PC-3 (cell line): ENCODE measurements around the gene ACTL8. TPM values are rescaled to one million over a fixed set of nuclear protein-coding genes. Genes with fewer than 3 reads are reported as not detected.

Source experiments
- ATAC-seq: fragments of 200-7000 bp; cut with Tn5 transposase; 2 replicates; pipeline ENCODE4 v1.9.1; 2020; ENCODE audit warnings: mild to moderate bottlenecking, moderate library complexity
- BruUV-seq: library from RNA; stranded (reverse); fragments of 400-500 nt; replicated peaks from 2 replicates; lab custom pipeline; 2021; lab: Mats Ljungman, UMichigan
- CTCF ChIA-PET: fragments of 300-600 bp; sonication (Branson Sonifier 250); formaldehyde crosslinking; loops from one replicate; lab custom pipeline; 2022; ENCODE audit warnings: antibody characterized with exemption; lab: Charles Lee
- POLR2A ChIA-PET: fragments of 300-600 bp; sonication (Branson Sonifier 250); formaldehyde crosslinking; loops from one replicate; lab custom pipeline; 2022; ENCODE audit warnings: antibody characterized with exemption; ENCODE audit not compliant: unreplicated experiment; lab: Charles Lee
- DNase-seq: peaks from one replicate; pipeline ENCODE4 v3.0.0-alpha.2; 2015
- H2AFZ ChIP-seq: fragments of 300-600 bp; sonication (generic); 2 replicates; pipeline ENCODE4 v1.6.0; 2016; ENCODE audit warnings: antibody characterized with exemption, low read length
- H3F3A ChIP-seq: fragments of 300-600 bp; sonication (generic); one replicate; pipeline ENCODE4 v1.6.0; 2017; ENCODE audit warnings: antibody characterized with exemption, low read length, control low read depth, mild to moderate bottlenecking; ENCODE audit not compliant: unreplicated experiment
- H3K27ac ChIP-seq: fragments of 300-600 bp; sonication (generic); 2 replicates; pipeline ENCODE4 v1.5.1; 2016; ENCODE audit warnings: mild to moderate bottlenecking, low read length
- H3K27me3 ChIP-seq: fragments of 300-600 bp; sonication (generic); 2 replicates; pipeline ENCODE4 v1.6.1; 2016; ENCODE audit warnings: low read length, mixed read lengths
- H3K36me3 ChIP-seq: fragments of 300-600 bp; sonication (generic); 2 replicates; pipeline ENCODE4 v1.6.1; 2016; ENCODE audit warnings: low read depth, mixed run types, low read length, mixed read lengths
- H3K4me1 ChIP-seq: fragments of 300-600 bp; sonication (generic); 2 replicates; pipeline ENCODE4 v1.5.1; 2016; ENCODE audit warnings: low read length; ENCODE audit not compliant: insufficient read depth
- H3K4me2 ChIP-seq: fragments of 300-600 bp; sonication (generic); 2 replicates; pipeline ENCODE4 v1.6.0; 2016; ENCODE audit warnings: low read length
- H3K4me3 ChIP-seq: fragments of 300-600 bp; sonication (generic); 2 replicates; pipeline ENCODE4 v1.5.1; 2016; ENCODE audit warnings: mild to moderate bottlenecking, low read length, mixed read lengths
- H3K79me2 ChIP-seq: fragments of 300-600 bp; sonication (generic); 2 replicates; pipeline ENCODE4 v1.6.1; 2017; ENCODE audit warnings: low read length, mixed read lengths
- H3K9ac ChIP-seq: fragments of 300-600 bp; sonication (generic); 2 replicates; pipeline ENCODE4 v1.6.0; 2016; ENCODE audit warnings: mild to moderate bottlenecking, low read length
- H3K9me2 ChIP-seq: fragments of 300-600 bp; sonication (generic); replicated peaks from 2 replicates; pipeline ENCODE4 v1.6.1; 2016; ENCODE audit warnings: mixed run types, low read length, mixed read lengths
- H3K9me3 ChIP-seq: fragments of 300-600 bp; sonication (generic); 2 replicates; pipeline ENCODE4 v1.6.1; 2016; ENCODE audit warnings: low read length, mixed read lengths
- H4K20me1 ChIP-seq: fragments of 300-600 bp; sonication (generic); 2 replicates; pipeline ENCODE4 v1.6.1; 2016; ENCODE audit warnings: low read length, mixed read lengths
- EZH2 ChIP-seq: fragments of 300-600 bp; sonication (generic); IDR thresholded peaks from one replicate; pipeline ENCODE4 v1.6.1; 2017; ENCODE audit warnings: antibody characterized with exemption, mild to moderate bottlenecking, low read length; ENCODE audit not compliant: unreplicated experiment
- EZH2phosphoT487 ChIP-seq: fragments of 300-600 bp; sonication (generic); IDR thresholded peaks from 2 replicates; pipeline ENCODE4 v1.6.1; 2018; ENCODE audit warnings: mild to moderate bottlenecking, antibody characterized with exemption, low read length, borderline replicate concordance
- intact Hi-C: fragments of 100-400 bp; cut with micrococcal nuclease; formaldehyde crosslinking; loops from 2 replicates; pipeline ENCODE4 v1.9.0; 2023
- total RNA-seq: library from RNA; depleted of rRNA; stranded (reverse); fragments of >200 nt; gene quantifications from 2 replicates; pipeline ENCODE4 v1.2.3, GENCODE V29; 2014
- TF ChIP-seq, protein P1 (sequence below): fragments of 300-600 bp; sonication (generic); conservative IDR thresholded peaks from 2 replicates; pipeline ENCODE4 v1.5.1; 2017; ENCODE audit warnings: antibody characterized with exemption, low read depth, mild to moderate bottlenecking, low read length

The ACTL8 gene
- total RNA-seq, 1 experiment from 2014 or later: not detected

DNA sequence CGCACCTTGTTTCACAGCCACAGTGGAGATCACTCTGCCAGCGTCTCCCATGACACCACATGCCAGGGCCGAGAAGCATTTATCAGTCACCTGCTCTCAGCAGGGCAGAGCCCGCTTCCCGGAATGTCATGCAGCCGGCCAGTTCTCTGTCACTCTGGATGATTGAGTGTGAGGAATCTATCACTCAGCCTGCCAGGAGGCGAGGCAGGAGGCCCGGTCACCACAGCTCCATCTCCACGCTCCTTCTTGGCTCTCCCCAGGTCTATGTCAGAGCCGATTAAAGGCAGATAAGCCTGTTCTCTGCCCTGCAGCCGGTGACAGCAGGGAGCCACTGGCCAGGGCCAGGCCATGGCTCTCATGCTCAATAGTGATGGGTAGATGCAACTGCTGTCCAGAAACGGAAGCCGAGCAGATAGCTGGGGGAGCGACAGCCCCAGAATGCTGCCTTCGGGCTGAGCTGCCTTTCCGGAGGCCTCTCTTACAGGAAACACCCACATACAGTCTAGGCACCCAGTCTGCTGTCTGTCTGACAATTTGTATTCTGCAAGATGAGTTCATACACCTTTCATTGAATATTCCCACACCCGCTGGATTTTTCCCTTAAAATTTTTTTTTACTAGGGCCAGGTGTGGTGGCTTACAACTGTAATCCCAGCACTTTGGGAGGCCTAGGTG, 64.1 kb downstream of the ACTL8 start:
- TF ChIP-seq, protein P1, sequence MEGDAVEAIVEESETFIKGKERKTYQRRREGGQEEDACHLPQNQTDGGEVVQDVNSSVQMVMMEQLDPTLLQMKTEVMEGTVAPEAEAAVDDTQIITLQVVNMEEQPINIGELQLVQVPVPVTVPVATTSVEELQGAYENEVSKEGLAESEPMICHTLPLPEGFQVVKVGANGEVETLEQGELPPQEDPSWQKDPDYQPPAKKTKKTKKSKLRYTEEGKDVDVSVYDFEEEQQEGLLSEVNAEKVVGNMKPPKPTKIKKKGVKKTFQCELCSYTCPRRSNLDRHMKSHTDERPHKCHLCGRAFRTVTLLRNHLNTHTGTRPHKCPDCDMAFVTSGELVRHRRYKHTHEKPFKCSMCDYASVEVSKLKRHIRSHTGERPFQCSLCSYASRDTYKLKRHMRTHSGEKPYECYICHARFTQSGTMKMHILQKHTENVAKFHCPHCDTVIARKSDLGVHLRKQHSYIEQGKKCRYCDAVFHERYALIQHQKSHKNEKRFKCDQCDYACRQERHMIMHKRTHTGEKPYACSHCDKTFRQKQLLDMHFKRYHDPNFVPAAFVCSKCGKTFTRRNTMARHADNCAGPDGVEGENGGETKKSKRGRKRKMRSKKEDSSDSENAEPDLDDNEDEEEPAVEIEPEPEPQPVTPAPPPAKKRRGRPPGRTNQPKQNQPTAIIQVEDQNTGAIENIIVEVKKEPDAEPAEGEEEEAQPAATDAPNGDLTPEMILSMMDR: no peak
- no peak for TF ChIP-seq EZH2
- TF ChIP-seq EZH2phosphoT487: no peak
- no peak for DNase-seq
- Histone ChIP-seq H2AFZ (no peak overlapping the region), H3K4me2 (no peak overlapping the region), H3K36me3 (no peaks in the 10 kb centered on the region), H3K27me3 (peaks cover 65% of the 10 kb centered on the region), H3K4me1 (no peaks in the 10 kb centered on the region), H3K4me3 (no peak overlapping the region), H3K79me2 (no peaks in the 10 kb centered on the region), H3F3A (no peaks in the 10 kb centered on the region), H3K9me2 (no peaks in the 10 kb centered on the region), H4K20me1 (no peaks in the 10 kb centered on the region), H3K9me3 (no peaks in the 10 kb centered on the region), H3K9ac (no peak overlapping the region), H3K27ac (no peak overlapping the region)
- intact Hi-C loops: no loop called here
- no TSS peak for BruUV-seq
- ChIA-PET POLR2A (no interaction called here), CTCF (no interaction called here)
- no peak for ATAC-seq

GRCh38 chr1:17820198-17820597, 65.1 kb downstream of the ACTL8 start:
- CTCF ChIA-PET: no interaction called here

More at GRCh38 chr1:17820198-17820597, 65.1 kb downstream of the ACTL8 start:
- H3K4me1 ChIP-seq: no peaks in the 10 kb centered on the region
- H3K79me2 ChIP-seq: no peaks in the 10 kb centered on the region
- H4K20me1 ChIP-seq: no peaks in the 10 kb centered on the region
- no peaks in the 10 kb centered on the region for H3K36me3 ChIP-seq
- no peak overlapping the region for H3K27ac ChIP-seq
- H3K27me3 ChIP-seq: peaks cover 64% of the 10 kb centered on the region
- POLR2A ChIA-PET: no interaction called here
- ATAC-seq: no peak
- BruUV-seq: no TSS peak
- no peaks in the 10 kb centered on the region for H3K9me2 ChIP-seq
- no peaks in the 10 kb centered on the region for H3K9me3 ChIP-seq
- intact Hi-C loops: no loop called here
- DNase-seq: no peak
- no peak overlapping the region for H3K4me2 ChIP-seq
- H3F3A ChIP-seq: no peaks in the 10 kb centered on the region
- no peak overlapping the region for H3K4me3 ChIP-seq
- H2AFZ ChIP-seq: no peak overlapping the region
- TF ChIP-seq, protein P1: no peak
- TF ChIP-seq EZH2phosphoT487 (no peak), EZH2 (no peak)
- no peak overlapping the region for H3K9ac ChIP-seq
